DMS114 treated with DMSO at 0.1 percent for 48 hours (cell line): ENCODE results near the gene FKBP5.
"Not testable (repeated sequence)": the region's sequence is repeated elsewhere in the genome, so short reads cannot be mapped to it uniquely, and the experiment has no call there.

Experiments
- DNase-seq: peaks from one replicate; lab custom pipeline; 2025; ENCODE audit not compliant: unreplicated experiment; lab: John Stamatoyannopoulos, UW

Gene FKBP5

DNA sequence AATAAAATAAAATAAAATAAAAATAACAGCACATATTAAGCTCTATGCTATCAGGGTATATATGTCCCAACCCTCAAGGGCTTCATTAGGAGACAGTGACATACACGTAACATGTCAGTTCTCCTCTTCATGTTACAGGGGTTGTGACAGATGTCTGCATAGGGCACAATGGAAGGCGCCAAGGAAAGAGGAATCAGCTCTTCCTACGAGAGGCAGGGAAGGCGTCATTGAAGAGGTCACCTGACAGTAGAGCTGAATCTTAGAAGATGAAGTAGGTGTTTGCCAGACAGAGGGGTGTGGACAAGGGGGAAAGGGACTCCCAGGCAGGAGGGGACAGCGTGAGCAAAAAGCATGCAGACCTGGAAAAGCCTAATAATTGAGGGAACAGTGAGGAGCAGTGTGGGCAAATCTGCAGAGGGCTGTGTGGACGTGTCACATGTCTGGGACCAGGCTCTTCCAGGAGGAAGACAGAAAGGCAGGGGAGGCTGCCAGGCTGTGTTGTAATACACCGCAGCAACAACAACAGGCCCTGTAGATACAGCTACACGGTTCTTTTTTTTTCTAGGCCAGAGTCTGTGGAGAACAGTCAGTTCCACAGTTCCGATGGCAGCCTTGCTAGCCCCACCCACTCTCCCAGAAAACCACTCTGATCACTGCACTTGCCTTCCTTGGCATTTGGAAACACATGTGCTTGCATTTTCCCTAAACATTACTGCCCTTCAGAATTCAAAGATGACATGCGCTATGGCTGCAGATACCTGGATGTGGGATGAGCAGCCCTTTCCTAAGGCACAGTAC lies 2.5 kb upstream of the FKBP5 start:
- DNase-seq, result no peak

DNA sequence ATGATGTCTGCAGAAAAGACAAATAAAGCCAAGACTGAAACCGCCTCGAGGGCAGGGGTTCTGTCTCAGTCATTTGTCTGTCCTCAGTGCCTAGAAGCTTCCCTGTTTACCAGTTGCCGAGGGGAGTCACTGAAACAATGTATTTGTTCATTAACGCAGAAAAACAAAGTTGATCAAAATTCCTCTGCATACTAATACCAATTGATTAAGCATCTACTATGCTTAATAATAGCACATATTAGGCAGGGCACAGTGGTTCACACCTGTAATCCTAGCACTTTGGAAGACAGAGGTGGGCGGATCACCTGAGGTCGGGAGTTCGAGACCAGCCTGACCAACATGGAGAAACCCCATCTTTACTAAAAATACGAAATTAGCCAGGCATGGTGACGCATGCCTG lies 1.8 kb upstream of the FKBP5 start:
- DNase-seq, result no peak

DNA sequence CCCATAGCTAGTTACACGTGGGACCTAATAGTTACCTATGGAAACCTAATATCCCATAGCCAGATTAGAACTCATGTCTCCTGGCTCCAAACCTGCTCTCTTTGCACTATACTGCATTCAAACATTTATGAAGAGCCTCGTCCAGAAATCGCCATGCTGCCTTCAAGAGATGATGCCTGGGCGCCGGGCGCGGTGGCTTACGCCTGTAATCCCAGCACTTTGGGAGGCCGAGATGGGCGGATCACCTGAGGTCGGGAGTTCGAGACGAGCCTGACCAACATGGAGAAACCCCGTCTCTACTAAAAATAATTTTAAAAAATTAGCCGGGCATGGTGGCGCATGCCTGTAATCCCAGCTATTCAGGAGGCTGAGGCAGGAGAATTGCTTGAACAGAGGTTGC lies 1.3 kb upstream of the FKBP5 start:
- not testable (repeated sequence) for DNase-seq

DNA sequence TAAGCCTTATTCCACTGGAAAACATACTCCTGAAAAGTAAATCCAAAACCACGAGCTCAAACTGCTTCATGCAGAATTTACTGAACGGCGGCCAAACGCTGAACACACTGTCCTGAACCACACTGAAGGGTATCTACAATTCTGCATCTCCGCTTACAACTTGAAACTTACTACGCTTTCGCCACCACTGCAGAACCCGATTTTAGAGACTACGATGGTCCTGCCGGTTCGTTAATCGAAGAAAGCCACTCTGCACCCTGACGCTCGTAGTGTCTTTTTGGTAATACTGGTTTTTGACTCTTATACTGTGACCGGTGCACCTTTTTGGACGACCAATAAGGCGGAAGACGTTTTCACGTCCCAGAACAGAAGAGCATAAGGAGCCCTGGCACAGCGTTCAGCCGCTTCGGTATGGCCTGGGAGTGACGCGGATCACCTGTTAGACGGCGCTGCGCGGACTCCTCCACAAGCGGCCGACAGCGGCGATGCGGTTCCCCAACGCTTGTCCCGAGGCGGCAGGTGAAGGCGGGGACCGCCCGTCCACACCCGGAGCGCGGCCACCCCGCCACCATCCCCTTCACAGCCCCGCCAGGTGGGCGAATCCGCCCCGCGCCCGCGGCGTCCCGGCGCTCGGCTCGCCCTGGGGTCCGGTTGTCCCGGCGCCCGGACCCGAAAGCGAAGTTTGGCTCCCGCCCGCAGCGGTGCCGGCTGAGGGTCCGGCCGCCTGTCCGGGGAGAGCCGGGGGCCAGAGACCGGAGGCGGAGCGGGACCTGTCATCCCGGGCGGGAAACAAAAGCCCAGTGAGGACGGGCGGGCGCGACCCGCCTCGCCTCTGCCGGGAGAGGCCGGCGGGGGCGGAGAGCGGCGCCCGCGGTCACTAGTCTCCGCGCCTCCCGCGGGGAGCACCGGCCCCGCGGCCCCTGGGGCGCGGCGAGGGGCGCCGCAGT lies 784 bp downstream of the FKBP5 start:
- DNase-seq, result peak; percentile 72

DNA sequence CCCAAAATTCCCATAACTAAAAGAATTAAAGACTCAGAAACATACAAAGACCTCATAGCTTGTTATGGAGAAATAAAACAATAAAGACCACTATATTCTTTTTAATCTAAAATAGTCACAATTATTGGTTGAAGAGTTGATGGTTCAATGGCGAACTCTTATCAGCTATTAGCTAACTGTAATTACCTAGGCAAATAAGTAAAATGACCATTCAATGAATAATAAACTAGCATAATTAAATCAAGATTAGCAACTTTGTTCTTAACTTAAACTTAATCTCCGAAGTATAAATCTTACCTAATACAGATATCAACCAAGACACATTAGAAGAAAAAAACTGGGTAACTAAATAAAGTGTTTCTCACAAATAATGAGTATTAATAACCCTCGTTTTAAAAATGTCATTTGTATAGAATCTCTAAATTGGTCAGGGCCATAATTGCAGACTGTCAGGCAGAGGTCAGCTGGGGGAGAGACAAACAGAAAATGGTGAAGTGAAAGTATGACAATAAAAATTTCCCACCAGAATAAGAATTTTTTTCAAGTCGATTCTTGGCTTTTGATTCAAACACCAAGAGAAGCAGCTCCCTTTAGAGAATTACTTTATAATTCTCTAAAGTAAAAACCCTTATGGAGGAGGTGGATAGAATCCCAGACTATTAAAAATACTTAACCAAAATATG lies 1.7 kb downstream of the FKBP5 start:
- DNase-seq, result no peak

DNA sequence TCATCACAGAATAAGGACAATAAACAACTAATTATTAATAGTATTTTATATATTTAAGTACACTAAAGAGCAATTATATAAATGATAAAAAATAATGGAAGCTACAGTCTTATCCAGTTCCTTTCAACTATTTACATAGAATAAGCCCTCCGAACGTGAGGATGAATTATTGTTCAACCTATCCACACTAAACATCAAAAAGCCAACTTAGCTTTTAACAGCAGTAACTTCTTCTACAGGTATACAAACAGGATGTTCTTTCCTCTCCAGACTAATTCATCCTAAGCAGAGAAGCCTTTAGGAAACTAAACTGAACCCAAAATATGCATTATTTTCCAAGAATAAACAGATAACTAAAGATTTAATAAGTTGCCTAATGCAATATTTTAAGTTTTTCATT lies 2.3 kb downstream of the FKBP5 start:
- no peak for DNase-seq

DNA sequence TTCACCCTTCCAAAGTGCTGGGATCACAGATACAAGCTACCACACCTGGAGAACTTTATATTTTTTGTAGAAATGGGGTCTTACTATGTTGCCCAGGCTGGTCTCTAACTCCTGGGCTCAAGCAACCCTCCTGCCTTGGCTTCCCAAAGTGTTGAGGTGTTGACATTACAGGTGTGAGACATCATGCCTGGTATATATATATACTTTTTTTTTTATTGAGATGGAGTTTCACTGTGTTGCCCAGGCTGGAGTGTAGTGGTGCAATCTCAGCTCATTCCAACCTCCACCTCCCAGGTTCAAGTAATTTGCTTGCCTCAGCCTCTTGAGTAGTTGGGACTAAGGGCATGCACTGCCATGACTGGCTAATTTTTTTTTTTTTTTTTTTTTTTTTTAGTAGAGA lies 5.4 kb downstream of the FKBP5 start:
- DNase-seq, result no peak

DNA sequence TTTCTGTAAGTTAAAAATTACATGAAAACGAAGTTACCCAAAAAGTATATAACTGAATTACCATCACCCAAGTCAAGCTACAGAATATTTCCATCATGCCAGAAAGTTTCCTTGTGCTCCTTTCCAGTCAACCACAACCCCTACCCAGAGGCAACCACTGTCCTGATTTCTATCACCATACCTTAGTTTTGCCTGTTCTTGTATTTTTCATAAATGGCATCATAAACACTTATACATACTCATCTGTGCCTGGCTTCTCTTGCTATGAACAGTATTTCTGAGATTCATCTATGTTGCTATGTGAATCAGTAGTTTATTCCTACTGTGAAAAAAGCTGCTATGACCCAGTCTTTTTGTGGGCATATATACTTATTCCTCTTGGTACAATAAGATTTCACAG lies 7.4 kb downstream of the FKBP5 start:
- no peak for DNase-seq

DNA sequence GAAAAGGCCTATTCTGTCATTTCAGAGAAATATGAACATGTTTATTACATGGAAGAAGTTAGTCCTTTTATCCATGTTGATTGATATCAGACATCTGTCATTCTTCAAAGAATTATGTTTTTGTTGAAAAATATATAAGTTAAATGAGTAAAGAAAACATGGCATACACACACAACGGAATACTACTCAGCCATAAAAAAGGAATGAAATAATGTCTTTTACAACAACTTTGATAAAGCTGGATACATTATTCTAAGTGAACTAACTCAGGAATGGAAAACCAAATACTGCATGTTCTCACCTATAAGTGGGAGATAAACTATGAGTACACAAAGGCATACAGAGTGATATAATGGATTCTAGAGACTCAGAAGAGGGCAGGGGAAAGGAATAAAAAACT lies 9.3 kb downstream of the FKBP5 start:
- DNase-seq, result no peak

DNA sequence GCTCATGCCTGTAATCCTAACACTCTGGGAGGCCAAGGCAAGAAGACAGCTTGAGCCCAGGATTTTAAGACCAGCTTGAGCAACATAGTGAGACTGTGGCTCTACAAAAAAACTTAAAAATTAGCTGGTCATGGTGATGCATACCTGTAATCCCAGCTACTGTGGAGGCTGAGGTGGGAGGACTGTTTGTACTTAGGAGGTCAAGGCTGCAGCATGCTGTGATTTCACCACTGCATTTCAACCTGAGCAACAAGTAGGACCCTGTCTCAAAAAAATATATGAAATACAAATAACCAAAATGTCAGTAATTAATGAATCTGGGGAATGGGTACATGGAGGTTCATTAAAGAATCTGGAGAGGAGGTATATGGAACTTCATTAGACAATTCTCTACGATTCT lies 9.9 kb downstream of the FKBP5 start:
- DNase-seq, result no peak

DNA sequence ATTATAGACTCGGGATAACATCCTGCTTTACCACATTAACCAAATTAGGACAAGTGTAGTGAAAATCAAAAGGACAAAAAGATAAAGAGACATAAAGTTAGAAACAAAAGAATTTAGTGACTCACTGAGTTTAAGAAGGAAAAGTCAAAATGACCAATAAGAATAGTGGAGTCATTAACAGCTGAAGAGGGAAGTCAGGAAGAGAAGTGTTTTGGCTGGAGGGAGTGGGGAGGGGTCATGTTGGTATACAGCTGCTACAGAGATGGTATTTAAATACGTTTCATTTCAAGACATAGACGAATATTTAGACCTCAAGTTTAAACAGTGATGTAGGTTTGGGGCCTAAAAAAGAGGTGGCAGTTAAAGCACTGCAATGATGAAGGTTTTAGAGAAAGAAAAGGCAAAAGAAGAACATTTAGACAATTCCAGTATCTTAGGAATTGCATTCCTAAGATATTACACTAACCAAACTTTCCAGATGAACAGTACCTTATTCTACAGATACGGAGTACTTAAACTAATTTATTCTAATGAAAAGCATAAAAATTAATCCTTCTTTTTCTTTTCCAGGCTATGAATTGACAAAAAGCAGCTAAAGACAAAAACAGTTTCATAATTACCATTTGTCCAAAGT lies 10.6 kb downstream of the FKBP5 start:
- DNase-seq, result no peak

DNA sequence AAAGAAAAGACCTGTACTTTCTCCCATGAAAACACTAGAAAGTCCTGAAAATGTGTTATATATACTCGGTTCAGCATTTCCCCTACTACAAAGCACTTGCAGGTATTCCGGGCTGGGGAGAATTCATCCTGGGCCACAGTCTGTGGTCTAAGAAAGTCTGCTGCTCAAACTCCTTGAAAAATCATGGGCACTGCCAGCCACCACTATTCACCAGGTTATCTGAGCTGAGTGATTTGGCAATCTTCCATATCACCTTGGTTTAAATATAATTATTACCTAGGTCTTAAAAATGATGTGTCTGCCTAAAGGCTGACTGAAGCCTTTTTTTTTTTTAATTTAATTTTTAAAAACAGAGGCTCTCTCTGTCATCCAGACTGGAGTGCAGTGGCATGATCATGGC lies 11.3 kb downstream of the FKBP5 start:
- DNase-seq, result no peak

DNA sequence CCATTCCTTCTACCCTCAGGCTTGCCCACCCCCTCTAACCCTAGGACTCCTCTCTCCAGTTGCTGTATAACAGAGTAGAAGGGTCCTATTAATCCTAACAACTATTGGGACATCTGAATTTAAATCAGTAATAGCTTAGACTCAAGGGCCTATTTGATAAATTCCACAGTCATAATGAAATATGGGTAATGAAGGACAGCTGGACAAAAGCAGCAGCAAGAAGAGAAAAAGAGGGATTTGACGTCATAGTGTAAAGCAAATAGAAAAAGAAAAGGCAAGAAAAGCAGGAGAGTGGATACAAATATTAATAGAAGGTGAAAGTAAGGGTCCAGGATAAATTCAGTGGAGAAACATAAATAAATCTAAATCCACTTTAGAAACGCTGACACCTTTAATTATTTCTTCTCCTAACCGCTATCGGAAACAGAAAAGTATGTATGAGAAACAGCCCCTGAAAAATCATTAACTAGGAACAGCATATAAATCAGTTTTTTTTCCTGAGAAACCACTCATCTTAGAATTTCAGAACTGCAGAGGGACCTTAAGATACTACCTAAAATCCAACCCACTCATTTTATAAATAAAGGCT lies 12.8 kb downstream of the FKBP5 start:
- DNase-seq, result no peak

DNA sequence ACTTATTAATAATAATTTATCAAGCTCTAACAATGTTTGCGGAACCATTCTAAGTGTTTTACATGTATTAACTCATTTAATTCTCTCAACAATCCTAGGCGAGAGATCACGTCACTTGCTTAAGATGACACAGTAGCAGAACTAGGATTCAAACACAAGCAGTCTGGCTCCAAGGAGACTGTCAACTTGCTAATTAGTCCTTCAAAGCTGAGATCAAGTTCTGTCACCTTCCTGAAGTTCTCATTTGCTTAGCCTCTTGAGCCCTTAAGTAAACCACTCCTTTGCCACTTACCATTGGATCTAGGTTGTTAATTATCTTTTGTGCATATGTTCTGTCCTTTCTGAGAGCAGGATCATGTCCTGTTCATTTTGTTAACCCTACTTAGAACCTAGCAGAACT lies 14.1 kb downstream of the FKBP5 start:
- no peak for DNase-seq

DNA sequence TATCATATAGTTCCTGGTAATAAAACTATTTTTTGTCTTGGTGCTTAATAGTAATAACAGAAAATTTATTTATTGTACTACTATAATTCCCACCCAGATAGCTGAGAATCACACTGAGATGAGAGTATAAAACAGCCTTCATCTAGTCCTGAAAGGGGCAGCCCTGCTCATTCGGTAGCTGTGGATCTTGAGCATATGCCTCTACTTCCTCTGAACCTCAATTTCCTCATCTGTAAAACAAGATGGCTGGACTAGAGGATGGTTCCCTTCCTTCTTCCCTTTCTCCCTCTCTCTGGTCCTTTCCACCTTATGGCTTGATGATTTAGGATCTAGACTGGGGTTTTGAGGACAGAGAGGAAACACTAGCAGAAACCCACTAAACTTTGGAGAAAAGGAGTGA lies 15.0 kb downstream of the FKBP5 start:
- DNase-seq, result no peak

DNA sequence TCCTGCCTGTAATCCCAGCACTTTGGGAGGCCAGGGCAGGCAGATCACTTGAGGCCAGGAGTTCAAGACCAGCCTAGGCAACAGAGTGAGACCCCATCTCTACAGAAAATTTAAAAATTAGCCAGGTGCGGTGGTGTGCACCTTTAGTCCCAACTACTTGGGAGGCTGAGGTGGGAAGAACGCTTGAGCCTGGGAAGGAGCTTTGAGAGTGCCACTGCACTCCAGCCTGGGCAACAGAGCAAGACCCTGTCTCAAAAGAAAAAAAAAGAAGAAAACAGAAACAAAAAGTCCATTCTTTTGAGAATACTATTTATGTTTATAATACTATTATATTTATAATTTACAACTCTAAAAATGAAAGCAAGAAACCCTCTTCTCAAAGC lies 15.4 kb downstream of the FKBP5 start:
- DNase-seq, result not testable (repeated sequence)

DNA sequence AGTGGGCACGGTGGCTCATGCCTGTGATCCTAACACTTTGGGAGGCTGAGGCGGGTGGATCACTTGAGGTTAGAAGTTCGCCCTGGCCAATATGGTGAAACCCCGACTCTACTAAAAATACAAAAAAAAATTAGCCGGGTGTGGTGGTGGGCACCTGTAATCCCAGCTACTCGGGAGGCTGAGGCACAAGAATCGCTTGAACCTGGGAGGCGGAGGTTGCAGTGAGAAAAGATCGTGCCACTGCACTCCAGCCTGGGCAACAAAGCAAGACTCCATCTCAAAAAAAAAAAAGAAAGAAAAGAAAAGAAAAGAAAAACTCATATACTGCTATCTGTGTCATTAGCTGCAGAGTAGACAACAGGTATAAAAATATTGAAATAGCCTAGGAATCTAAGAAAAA lies 18.3 kb downstream of the FKBP5 start:
- DNase-seq, result not testable (repeated sequence)

DNA sequence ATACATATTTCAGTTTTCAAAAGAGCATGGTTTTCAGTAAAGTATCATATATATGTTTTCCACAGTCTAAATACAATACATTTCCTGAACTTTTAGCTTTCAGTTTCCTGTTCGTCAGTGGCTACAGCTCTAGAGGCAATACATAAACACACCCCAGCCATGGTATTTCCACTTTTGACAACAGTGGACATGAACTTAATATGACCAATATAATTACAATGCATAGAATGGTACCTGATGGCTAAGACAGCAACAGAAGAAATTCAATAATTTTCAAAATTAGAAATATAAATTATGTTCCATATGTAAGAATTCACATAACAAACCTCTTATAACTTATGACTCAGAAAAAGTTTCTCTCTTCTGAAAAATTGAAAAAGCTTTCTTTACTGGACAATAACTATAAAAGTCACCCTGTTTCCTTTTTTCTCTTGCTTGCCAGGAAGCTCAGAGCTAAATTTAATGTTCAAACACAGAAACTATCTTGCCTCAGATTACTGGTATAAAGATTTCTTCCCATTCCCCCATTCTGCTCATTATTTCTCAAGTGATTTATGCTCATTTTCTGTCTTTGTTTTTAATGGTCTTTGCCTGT lies 19.2 kb downstream of the FKBP5 start:
- no peak for DNase-seq

DNA sequence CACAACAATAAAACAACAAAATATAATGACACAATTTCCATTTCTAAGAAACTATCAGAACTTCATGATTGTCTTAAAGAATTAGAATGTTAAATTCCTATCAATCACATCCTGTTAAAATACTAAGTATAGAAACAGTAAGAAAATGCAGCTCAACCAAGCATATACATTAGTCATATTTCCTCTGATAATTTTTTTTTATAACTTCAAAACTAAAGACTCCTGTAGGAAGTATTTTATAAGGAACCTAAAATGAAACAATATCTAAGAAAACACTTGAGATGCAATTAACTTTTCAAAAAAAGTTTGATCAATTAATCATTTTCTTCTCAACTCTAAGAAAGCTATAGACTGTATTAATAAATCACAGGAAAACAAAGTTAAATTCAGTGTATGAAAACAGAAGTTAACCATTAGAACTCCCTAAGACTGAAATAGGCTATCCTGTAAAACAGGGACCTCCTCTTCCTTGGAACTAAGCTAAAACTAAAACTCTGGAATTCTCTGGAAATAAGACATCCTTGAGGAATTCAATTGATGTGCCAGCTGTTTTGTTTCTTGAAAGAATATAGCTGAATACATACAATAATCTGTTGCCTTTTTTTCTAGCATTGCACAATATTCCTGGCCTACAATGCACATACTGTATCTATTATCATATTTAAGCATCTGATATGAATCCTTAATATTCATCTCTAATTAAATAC lies 19.8 kb downstream of the FKBP5 start:
- DNase-seq, result no peak

DNA sequence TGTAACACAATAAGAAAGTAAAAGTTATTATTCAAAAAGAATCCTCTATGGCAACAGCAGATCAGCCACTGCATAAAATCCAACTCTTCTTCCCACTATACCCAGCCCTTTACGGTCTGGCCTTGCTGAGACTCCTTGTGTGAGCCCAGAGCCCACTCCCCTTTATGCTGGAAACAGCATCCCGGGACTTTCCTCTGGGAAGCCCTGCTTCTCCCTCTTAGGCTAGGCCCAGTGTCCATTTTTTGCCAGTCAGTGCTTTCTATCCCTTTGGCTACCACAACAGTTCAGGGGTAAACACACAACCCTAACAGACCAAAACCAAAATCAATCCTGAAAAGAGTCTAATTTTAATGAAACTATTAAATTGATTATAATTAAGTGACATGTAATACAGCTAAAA lies 20.6 kb downstream of the FKBP5 start:
- DNase-seq, result no peak
